Measurements from ENCODE around the gene SYCP2L.
"Not testable (repeated sequence)": the region's sequence is repeated elsewhere in the genome, so short reads cannot be mapped to it uniquely, and the experiment has no call there.

SYCP2L gene

DNA sequence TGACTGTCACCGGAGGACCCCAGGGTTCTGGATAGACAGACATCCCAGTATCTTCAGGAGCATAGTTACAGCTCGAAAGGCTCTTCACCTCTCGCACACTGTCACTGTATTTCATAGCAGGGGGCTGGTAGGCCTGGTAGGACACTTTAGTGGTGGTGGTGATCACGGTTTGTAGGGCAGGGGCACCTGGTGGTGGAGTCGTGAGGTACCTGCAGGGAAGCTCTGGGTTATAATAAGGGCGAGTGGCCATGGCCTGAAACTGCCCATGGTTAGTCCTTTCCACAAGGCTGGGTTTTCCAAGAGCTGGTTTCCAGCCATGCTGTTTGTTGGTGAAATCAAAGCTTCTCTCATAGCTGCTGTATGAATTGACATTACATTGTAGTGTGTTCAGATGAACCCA is 12.6 kb upstream of the SYCP2L start:
- in situ Hi-C loops (cut with HindIII; ENCODE audit: low pct_ligation_motif_present, low sequenced_read_pairs): no loop called here

GRCh38 chr6:10875026-10875425 is 11.8 kb upstream of the SYCP2L start:
- no peak for DNase-seq
- Histone ChIP-seq H3K36me3 (replicated peaks) (no peaks in the 10 kb centered on the region), H3K27ac (no peak overlapping the region), H3K27me3 (replicated peaks) (peaks cover 5% of the 10 kb centered on the region), H3K4me3 (ENCODE audit: low read depth, low read length) (no peak overlapping the region)
- in situ Hi-C loops (cut with HindIII; ENCODE audit: low pct_ligation_motif_present, low sequenced_read_pairs): no loop called here
- no peak for TF ChIP-seq CTCF (IDR thresholded peaks at IDR 0.05; ENCODE audit: low read depth, low read length, missing control alignments)

More for the DNA sequence above, 12.6 kb upstream of the SYCP2L start:
- no peak for DNase-seq
- Histone ChIP-seq H3K27ac (no peak overlapping the region), H3K36me3 (replicated peaks) (no peaks in the 10 kb centered on the region), H3K27me3 (replicated peaks) (peaks cover 2% of the 10 kb centered on the region), H3K4me3 (ENCODE audit: low read depth, low read length) (no peak overlapping the region)
- no peak for TF ChIP-seq CTCF (IDR thresholded peaks at IDR 0.05; ENCODE audit: low read depth, low read length, missing control alignments)

DNA sequence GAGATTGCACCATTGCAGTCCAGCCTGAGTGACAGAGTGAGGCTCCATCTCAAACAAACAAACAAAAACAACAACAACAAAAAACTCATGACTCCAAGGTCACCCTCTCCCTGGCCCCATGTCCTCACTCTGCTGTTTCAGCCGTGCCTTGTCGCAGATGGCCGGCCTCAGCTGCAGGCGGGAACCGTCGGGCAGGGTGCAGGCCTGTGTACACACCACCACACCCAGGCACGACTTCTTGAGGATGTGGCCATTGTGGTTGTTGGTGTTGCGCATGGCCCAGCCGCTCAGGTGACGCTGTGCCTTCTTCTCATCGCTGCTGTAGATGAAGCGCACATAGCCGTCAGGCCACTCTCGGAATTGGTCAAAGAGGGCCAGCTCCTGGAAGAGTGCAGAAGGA is 9.8 kb upstream of the SYCP2L start:
- Histone ChIP-seq H3K36me3 (replicated peaks) (no peaks in the 10 kb centered on the region), H3K27me3 (replicated peaks) (peaks cover 25% of the 10 kb centered on the region), H3K4me3 (ENCODE audit: low read depth, low read length) (no peak overlapping the region), H3K27ac (no peak overlapping the region)
- no peak for TF ChIP-seq CTCF (IDR thresholded peaks at IDR 0.05; ENCODE audit: low read depth, low read length, missing control alignments)
- in situ Hi-C loops (cut with HindIII; ENCODE audit: low pct_ligation_motif_present, low sequenced_read_pairs): no loop called here
- no peak for DNase-seq

DNA sequence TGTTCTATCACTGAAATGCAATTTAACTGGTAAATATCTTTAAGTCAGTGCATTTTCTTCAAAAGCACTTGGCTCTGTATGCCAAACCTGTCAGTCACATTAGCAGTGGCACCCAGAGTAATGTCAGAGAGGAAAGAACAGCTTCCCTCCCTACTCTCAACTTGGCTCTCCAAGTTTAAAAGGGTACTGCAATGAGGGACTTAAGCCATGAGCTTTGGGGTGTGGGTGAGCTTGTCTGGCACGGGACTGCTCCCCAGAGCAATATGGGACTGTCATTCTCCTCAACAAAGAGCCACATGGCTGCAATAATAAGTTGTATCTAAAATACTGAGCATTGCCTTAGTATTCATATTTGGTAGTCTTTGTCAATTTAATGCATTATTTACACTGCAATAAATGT is 9.0 kb upstream of the SYCP2L start:
- Histone ChIP-seq H3K27ac (no peak overlapping the region), H3K27me3 (replicated peaks) (peaks cover 33% of the 10 kb centered on the region), H3K36me3 (replicated peaks) (no peaks in the 10 kb centered on the region), H3K4me3 (ENCODE audit: low read depth, low read length) (no peak overlapping the region)
- in situ Hi-C loops (cut with HindIII; ENCODE audit: low pct_ligation_motif_present, low sequenced_read_pairs): no loop called here
- no peak for TF ChIP-seq CTCF (IDR thresholded peaks at IDR 0.05; ENCODE audit: low read depth, low read length, missing control alignments)
- no peak for DNase-seq

GRCh38 chr6:10880366-10880765 is 6.5 kb upstream of the SYCP2L start:
- H3K27me3 ChIP-seq (replicated peaks): peaks cover 50% of the 10 kb centered on the region
- no peak for TF ChIP-seq CTCF (IDR thresholded peaks at IDR 0.05; ENCODE audit: low read depth, low read length, missing control alignments)
- in situ Hi-C loops (cut with HindIII; ENCODE audit: low pct_ligation_motif_present, low sequenced_read_pairs): no loop called here

DNA sequence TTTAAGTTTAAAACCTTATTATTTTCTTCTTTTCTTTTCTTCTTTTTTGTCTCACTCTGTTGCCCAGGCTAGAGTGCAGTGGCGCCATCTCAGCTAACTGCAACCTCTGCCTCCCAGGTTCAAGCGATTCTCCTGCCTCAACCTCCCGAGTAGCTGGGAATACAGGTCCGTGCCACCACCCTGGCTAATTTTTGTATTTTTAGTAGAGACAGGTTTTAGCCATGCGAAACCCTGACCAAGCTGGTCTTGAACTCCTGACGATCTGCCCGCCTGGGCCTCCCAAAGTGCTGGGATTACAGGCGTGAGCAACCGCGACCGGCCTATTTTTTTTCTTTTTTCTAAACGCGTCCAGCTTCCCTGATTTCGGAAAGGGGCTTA is 4.6 kb upstream of the SYCP2L start:
- peaks cover 58% of the 10 kb centered on the region for H3K27me3 ChIP-seq (replicated peaks)
- H3K27ac ChIP-seq; in situ Hi-C loops (cut with HindIII; ENCODE audit: low pct_ligation_motif_present, low sequenced_read_pairs); H3K36me3 ChIP-seq (replicated peaks); DNase-seq; H3K4me3 ChIP-seq (ENCODE audit: low read depth, low read length): not testable (repeated sequence)

More at GRCh38 chr6:10880366-10880765, 6.5 kb upstream of the SYCP2L start:
- H3K4me3 ChIP-seq (ENCODE audit: low read depth, low read length): no peak overlapping the region
- DNase-seq: no peak
- H3K36me3 ChIP-seq (replicated peaks): no peaks in the 10 kb centered on the region
- H3K27ac ChIP-seq: no peak overlapping the region
